ENCODE data around the gene GM2A.

DNA sequence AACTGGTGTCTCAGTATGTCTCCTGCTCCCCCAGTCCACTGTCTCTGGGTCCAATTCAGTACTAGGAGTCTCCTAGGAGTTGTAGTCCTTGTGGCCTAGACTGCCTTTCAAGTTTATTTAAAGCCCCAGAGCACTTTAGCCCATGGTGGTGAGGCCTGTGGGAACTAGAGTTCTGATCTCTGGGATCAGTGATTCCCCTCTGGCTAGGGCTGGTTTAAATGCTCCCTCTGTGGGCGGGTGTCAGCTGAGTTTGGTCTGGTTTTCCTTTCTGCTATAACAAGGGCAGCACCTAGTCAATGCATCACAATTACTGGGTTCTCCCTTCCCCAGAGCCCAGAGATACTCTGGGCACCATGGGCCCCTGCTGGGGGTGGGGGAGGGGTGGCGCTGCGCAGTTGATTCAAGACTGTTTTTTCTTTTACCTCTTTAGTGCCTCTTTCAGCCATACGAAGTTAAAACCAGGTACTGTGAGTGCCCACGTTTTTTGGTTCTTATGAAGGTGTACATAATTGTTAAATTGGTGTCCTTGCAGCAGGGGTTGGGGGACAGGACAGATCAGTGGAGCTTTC is 59.9 kb downstream of the GM2A start:
- no peak for TF ChIP-seq POLR2A (IDR thresholded peaks at IDR 0.05)
- no peak for TF ChIP-seq CTCF (IDR thresholded peaks at IDR 0.05)

Measured in right lobe of liver (tissue), 4 donors.